HG03045 (cell line): Measurements from ENCODE around the gene GOT1.

Experiments used
- ATAC-seq: cut with Tn5 transposase; IDR thresholded peaks from one replicate; pipeline ENCODE4 v1.9.1; 2021; ENCODE audit warnings: mild to moderate bottlenecking, moderate library complexity; ENCODE audit not compliant: unreplicated experiment

GOT1 gene

GRCh38 chr10:99396471-99396870 lies 34.0 kb downstream of the GOT1 start:
- no peak for ATAC-seq

- ATAC-seq, result no peak
Observed at GRCh38 chr10:99395750-99396445, 34.5 kb downstream of the GOT1 start.

GRCh38 chr10:99394761-99395386 lies 35.5 kb downstream of the GOT1 start:
- no peak for ATAC-seq

- no peak for ATAC-seq
Observed at GRCh38 chr10:99394256-99394655, 36.2 kb downstream of the GOT1 start.

GRCh38 chr10:99393683-99394082 lies 36.7 kb downstream of the GOT1 start:
- ATAC-seq, result no peak

- no peak for ATAC-seq
Observed at GRCh38 chr10:99393036-99393435, 37.4 kb downstream of the GOT1 start.

GRCh38 chr10:99391346-99391745 lies 39.1 kb downstream of the GOT1 start:
- no peak for ATAC-seq

- no peak for ATAC-seq
Observed at GRCh38 chr10:99389729-99390480, 40.5 kb downstream of the GOT1 start.

- ATAC-seq, result no peak
Observed at GRCh38 chr10:99387541-99387940, 42.9 kb downstream of the GOT1 start.

GRCh38 chr10:99387071-99387470 lies 43.4 kb downstream of the GOT1 start:
- no peak for ATAC-seq

GRCh38 chr10:99382176-99382575 lies 48.2 kb downstream of the GOT1 start:
- no peak for ATAC-seq

GRCh38 chr10:99375426-99375825 lies 55.0 kb downstream of the GOT1 start:
- no peak for ATAC-seq

GRCh38 chr10:99374972-99375371 lies 55.5 kb downstream of the GOT1 start:
- no peak for ATAC-seq

- no peak for ATAC-seq
Observed at GRCh38 chr10:99374526-99374925, 55.9 kb downstream of the GOT1 start.

GRCh38 chr10:99372546-99373271 lies 57.7 kb downstream of the GOT1 start:
- no peak for ATAC-seq

GRCh38 chr10:99370993-99371392 lies 59.4 kb downstream of the GOT1 start:
- ATAC-seq, result peak; percentile 88

GRCh38 chr10:99369551-99369950 lies 60.9 kb downstream of the GOT1 start:
- ATAC-seq, result no peak

- ATAC-seq, result no peak
Observed at GRCh38 chr10:99369126-99369525, 61.3 kb downstream of the GOT1 start.

- no peak for ATAC-seq
Observed at GRCh38 chr10:99368646-99369045, 61.8 kb downstream of the GOT1 start.

GRCh38 chr10:99366666-99367065 lies 63.8 kb downstream of the GOT1 start:
- no peak for ATAC-seq

GRCh38 chr10:99365736-99366135 lies 64.7 kb downstream of the GOT1 start:
- no peak for ATAC-seq
